RPMI7951 (cell line): Measurements from ENCODE around the gene CDH23. TPM values are rescaled to one million over a fixed set of nuclear protein-coding genes. Genes with fewer than 3 reads are reported as not detected.

Experiments used
- DNase-seq: peaks from one replicate; pipeline ENCODE4 v3.0.0-alpha.2; 2012; ENCODE audit warnings: low read depth
- total RNA-seq: library from RNA; depleted of rRNA; stranded (reverse); fragments of >200 nt; shearing (Covaris generic); gene quantifications from 2 replicates; pipeline ENCODE4 v1.2.3, GENCODE V29; 2014

Gene CDH23
- total RNA-seq, 1 experiment from 2014 or later, result not detected

GRCh38 chr10:71815515-71816130, 418.9 kb downstream of the CDH23 start:
- no peak for DNase-seq

DNA sequence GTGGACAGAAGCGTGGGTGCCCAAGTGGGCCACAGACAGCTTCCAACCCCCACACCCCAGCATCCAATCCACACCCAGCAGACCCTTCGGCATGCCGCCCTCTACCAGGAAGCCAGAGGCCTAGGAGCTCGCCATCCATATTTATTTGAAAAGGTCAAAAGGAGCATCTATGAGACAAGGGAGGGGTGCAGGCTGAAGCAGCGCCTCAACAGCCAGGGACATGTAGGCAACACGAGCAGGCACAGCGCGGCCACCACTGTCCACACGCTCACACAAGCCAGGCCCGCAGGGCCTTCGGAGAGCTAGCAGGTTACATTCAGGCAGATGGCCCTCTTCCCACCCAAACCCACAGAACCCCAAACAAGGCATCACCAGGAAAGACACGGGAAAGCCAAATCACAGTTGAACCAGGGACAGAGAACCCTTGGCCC, 419.7 kb downstream of the CDH23 start:
- DNase-seq, result no peak

DNA sequence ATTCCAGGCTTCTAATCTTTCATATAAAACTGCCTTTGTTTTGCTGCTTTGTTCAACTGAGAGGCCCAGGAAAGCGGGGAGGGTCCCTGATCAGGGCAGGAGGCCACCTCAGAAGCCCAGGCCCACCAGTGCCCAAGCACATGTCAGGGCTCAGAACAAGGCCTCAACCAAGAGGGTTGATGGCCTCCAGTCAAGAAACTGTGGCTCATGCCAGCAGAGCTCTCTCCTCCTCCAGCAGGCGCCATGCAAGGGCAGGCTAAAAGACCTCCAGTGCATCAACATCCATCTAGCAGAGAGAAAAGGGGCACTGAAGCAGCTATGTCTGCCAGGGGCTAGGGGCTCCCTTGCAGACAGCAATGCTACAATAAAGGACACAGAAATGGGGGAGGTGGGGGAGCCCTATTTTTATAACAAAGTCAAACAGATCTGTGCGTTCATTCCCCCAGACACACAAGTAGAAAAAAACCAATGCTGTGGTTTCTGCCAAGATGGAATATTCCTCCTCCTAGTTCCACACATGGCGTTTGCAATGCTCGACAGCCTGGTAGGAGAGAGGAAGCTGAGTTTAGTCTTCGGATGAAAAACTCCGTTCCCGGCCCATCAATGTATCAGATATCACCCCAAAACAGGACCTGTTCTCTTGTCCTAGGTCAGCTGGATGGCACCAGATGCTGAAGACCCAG, 420.4 kb downstream of the CDH23 start:
- DNase-seq, result no peak

DNA sequence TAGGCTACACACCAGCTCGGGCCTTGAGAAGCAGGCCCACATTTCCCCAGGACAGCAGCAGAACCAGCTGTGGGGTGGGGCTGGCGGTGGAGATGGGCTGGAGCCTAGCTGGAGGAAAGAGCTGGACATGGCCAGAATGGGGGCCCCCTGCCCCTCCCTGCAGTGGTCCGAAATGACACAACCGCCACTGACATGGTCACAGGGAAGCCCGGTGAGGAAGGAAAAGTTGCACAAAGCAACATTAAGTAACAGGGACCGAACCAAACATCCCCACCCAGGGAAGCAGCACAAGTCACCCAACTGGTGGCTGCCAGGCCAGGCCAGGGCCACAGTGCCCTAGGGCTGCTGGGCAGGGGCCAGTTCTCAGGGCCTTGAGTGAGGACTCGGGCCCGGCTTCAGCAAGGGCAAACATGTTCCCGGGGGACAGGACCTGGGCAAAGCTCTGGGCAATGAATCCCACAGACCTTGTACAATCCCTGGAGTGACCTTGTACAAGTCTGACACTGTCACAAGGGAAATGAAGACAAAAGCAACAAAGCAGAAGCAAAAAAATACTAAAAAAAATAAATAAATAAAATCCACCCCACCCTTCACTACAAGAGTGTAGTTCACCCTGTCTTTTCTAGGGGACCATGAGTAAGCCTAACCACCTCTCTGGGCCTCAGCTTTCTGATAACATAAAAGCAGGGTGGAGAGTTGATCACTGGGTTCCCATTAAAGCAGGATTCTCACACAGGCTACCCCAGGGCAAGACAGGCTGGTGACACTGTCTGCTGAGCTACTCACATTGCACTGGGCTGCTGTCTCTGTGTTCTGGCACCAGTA, 421.3 kb downstream of the CDH23 start:
- DNase-seq, result no peak

DNA sequence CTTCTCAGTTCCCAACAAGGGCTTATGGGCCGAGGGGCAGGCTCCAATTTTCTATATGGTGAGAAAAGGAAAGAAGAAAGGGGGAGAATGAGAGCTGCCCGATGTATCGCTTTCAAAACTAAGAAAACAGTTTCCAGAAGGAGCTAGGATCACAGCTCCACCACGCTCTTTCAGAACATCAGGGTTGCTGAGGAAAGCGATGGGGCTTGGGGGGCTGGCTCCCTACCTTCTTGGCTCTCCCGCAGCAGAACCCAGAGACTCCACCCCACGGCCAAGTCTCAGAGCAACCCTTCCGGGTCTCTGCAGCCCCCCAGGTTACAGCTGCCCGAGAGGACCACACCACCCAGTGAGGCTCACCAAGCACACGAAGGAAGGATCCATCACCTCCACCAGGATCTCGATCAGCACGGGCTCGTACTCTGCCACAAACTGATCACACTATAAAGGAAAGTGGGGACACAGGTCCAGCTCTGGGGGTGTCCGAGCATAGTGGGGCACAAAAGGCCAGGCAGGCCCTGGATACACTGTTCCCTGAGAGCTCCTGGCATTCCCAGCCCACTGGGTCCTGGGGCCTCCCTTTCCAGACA, 422.0 kb downstream of the CDH23 start:
- DNase-seq, result no peak

- no peak for DNase-seq
These were observed 422.7 kb downstream of the CDH23 start for GRCh38 chr10:71819441-71819861.

DNA sequence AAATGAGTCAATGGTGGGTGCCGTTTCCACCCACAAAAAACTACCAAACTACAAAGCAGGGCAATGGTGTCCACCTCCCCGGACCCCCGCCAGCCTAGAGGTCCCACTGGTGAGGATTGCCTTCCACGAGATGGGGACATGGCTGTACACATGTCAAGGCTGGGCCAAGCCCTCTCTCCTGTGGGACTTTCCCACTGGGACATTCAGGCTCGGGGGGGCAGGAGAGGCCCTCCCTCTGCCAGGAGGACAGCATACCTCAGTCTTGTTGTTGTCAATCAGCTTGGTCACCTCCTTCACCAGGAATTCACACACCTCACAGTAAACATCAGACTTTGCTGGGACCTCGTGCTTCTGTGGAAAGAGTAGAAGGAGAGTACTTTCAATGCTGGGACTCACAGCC, 423.3 kb downstream of the CDH23 start:
- no peak for DNase-seq

DNA sequence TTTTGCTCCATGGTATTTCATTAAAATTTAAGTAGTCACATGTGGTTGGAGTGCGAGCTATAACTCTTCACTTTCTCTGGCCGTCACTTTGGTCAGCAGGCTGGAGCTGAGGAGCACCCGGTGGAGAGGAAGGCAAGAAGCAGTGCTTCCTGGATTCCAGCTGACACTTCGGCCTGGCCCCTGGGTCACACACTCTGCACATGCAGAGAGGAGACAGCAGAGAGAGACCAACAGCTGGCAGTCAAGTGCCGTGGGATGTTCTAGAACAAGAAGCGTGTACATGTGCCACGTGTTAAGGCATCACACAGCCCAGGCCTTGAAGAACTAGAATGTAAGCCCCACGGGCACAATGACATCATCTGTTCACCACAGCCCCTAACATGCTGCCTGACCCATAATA, 424.2 kb downstream of the CDH23 start:
- DNase-seq, result no peak

DNA sequence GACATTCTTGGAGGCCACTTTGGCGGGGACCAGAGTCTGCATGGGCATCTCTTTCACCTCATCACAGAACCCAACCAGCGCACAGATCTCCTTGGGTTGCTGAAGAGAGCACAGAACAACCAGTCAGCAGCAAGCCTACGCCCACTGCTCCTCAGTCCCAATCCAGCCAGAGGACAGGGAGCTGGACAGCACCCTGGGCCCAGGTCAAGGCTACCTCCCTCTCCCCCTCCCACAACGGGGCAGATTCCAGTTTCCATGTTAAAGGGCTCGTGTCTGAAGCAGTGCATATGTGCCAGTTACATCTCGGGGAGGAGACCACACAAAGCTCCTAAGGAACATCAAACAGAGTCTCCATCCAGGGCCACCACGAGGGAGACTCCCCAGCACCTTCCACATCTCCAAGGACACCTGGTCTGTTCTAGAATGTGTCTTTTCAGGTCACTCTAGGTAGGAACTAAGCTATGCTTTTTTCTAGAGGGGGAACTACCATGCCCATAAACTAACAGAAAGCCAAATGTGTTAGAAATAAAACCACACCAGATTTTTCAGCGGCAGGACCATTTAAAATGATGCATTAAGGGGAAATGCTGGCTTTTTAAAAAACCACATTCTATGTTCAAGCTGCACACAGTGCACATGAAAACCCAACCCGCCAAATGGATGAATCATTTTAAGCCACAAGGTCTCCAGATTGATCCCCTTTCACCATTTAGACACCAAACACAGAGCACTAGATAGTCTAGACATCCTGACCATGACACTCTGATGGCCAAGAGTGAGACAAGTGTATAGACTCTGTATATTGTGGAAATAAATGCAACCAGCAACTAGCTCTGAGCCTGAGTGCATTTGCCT, 425.4 kb downstream of the CDH23 start:
- DNase-seq, result peak; percentile 65

DNA sequence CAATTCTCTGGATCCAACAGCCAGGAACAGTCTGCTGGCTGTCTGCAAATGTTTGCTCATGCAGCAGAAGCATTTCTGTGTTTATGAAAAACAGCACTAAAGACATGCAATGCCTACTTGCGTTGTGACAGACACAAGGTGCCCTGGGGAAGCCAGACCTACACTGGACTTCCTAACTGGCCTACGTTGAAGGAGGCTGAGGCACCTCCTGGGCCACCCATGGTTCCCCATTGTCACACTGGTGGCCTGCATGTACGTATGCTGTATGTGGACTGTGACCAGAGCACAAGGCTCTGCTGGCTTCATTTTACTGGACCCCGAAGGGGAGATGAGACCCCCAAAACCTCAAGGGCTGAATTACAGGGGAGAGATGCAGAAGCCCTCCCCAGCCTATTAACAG, 426.6 kb downstream of the CDH23 start:
- no peak for DNase-seq

DNA sequence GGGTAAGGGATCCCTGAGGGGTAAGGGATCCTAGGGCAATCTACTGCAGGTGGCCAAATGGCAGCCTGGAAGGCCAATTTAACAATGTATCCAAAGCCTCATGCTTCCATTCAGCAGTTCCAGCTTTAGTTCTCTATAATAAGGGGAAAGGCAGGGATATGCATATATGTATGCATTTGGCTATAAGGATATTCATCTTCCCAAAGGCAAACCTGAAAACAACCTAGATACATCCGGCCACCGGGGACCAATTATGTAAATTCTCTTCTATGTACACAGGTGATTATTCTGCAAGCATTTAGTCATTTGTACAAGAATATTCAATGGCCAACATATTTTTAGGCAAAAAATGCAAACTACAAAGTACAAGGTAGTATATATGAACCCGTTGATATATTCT, 427.6 kb downstream of the CDH23 start:
- no peak for DNase-seq

DNA sequence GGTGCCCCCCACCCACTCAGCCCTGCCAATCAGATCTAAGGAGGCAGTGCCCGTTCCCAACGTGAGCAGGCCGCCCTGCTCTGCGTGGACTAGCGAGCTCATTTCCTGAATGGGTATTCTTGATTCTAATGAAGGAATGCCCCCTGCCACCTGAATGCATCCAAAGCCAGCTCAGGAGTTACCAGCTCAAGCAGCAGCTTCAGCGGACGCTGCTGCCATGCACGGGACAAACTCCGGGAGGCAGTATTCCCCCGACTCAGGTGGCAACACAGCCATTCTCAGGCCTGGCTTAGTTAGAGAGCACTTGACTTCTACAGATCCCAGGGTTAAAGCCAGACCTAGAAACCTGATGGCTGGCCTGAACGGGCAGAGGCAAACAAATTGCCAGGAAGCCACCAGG, 428.5 kb downstream of the CDH23 start:
- no peak for DNase-seq

- DNase-seq, result no peak
These were observed 431.1 kb downstream of the CDH23 start for GRCh38 chr10:71827852-71828251.

DNA sequence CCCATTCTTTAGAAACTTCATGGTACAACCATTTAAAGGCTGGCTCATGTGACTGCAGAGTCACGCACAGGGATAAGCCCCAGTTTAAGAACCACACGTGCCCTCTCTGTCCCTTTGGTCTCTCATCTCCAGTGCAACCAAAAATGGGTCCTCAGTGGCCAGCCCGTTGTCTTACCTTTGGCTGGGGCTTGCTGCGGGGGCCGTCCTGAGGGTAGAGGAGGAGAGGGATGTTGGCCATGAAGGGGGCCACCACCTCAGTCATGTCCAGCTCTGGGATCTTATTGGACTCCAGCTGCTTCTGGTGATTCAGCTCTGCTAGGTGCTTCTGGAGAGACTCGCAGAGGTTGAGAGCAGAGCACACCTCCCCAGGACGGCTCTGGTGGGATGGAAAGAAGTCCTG, 432.0 kb downstream of the CDH23 start:
- no peak for DNase-seq

- DNase-seq, result no peak
These were observed 432.5 kb downstream of the CDH23 start for GRCh38 chr10:71829171-71829570.

DNA sequence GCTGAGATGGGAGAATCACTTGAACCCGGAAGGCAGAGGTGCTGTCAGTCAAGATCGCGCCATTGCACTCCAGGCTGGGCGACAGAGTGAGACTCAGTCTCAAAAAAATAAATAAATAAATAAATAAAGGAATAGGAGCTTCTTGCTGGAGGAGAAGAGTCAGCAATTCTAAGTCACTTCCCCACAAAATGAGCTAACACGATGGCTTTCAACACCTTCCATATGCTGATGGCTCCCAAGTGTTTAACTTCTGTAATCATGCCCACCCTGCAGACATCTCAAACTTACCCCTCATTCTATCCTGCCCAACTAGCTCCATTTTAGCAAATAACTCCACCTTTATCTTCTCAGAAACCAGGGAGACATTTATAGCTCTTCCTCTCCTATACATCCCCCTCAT, 433.2 kb downstream of the CDH23 start:
- DNase-seq, result no peak

GRCh38 chr10:71830726-71831125, 434.0 kb downstream of the CDH23 start:
- DNase-seq, result no peak

- no peak for DNase-seq
These were observed 435.2 kb downstream of the CDH23 start for GRCh38 chr10:71831646-71832552.

DNA sequence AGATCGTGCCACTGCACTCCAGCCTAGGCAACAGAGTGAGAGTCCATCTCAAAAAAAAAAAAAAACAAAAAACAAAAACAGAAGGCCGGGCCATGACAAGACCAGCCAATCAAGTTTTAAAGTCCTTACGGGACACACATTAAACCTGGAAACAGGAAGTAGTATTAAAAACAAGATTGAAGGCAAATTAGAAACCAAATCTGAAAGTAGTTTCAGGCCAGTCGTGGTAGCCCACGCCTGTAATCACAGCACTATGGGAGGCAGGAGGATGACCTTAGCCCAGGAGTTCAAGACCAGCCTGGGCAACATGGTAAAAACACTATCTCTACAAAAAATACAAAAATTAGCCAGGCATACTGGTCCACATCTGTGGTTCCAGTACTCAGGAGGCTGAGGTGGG, 436.2 kb downstream of the CDH23 start:
- DNase-seq, result no peak
